ENCODE data around the gene NOL12. TPM values are rescaled to one million over a fixed set of nuclear protein-coding genes. Genes with fewer than 3 reads are reported as not detected.

The NOL12 gene
- total RNA-seq, 6 donors from 2014 or later: 23.5 to 89.1 (median 26.7) TPM

- WGBS, 2 donors: 16 to 20% methylated on average over 6 of the region's 6 CpGs
- Histone ChIP-seq H3K36me3 (peaks cover 0 to 14% (median 8%) of the 10 kb centered on the region in 4 donors), H3K27me3 (no peaks in the 10 kb centered on the region), H3K4me1 (peaks cover 30 to 44% (median 33%) of the 10 kb centered on the region in 4 donors), H3K4me3 (peak overlapping the region in 3 of 4 donors; percentile 74 to 93 (median 83)), H3K27ac (peak overlapping the region; percentile 55 to 79 (median 72)), H3K9me3 (no peaks in the 10 kb centered on the region)
- no peak for DNase-seq
- no peak for TF ChIP-seq POLR2AphosphoS5 (IDR thresholded peaks at IDR 0.05)
- no peak for TF ChIP-seq CTCF (IDR thresholded peaks at IDR 0.05)
- TF ChIP-seq EP300 (IDR thresholded peaks at IDR 0.05): no peak
- no peak for TF ChIP-seq POLR2A (IDR thresholded peaks at IDR 0.05)
- no peak for ATAC-seq (ENCODE audit: low FRiP score in 2 of 2)
Measured at GRCh38 chr22:37657590-37658132, 28.5 kb upstream of the NOL12 start.

GRCh38 chr22:37658133-37659065, 27.7 kb upstream of the NOL12 start, which contains the start of gene PDXP:
Gene PDXP, plus strand, starts transcription at chr22:37658723. Its CDS starts 60 bp downstream, at chr22:37658783.
- H3K27me3 ChIP-seq: no peaks in the 10 kb centered on the region
- peaks cover 30 to 44% (median 33%) of the 10 kb centered on the region in 4 donors for H3K4me1 ChIP-seq
- H3K9me3 ChIP-seq: no peaks in the 10 kb centered on the region
- H3K36me3 ChIP-seq: peaks cover 0 to 8% (median 5%) of the 10 kb centered on the region in 4 donors
- ATAC-seq (ENCODE audit: low FRiP score in 2 of 2) (peak; percentile 98 to 99), DNase-seq (peak; percentile 99 to 100)
- H3K27ac ChIP-seq: peak within 1 kb of the TSS; percentile 55 to 79 (median 72)
- peak within 1 kb of the TSS; percentile 41 to 93 (median 78) for H3K4me3 ChIP-seq
- 0 to 1% methylated on average over 20 to 57 of the region's 101 CpGs for whole genome bisulfite sequencing, 2 donors
- TF ChIP-seq POLR2AphosphoS5 (IDR thresholded peaks at IDR 0.05) (peak; percentile 47 to 55), CTCF (IDR thresholded peaks at IDR 0.05) (peak in 1 of 6 experiments; percentile 21), POLR2A (IDR thresholded peaks at IDR 0.05) (peak in 3 of 4 donors; percentile 41 to 81 (median 51)), EP300 (IDR thresholded peaks at IDR 0.05) (no peak)

GRCh38 chr22:37659066-37659896, 26.9 kb upstream of the NOL12 start:
- Histone ChIP-seq H3K4me1 (peaks cover 30 to 44% (median 33%) of the 10 kb centered on the region in 4 donors), H3K4me3 (peak overlapping the region; percentile 41 to 93 (median 78)), H3K27ac (peak overlapping the region in 1 of 4 donors; percentile 79), H3K36me3 (no peaks in the 10 kb centered on the region), H3K9me3 (no peaks in the 10 kb centered on the region), H3K27me3 (no peaks in the 10 kb centered on the region)
- DNase-seq (peak in 1 of 2 donors; percentile 92), ATAC-seq (ENCODE audit: low FRiP score in 2 of 2) (no peak)
- 6 to 23% methylated on average over 11 to 35 of the region's 68 CpGs for WGBS, 2 donors
- no peak for TF ChIP-seq EP300 (IDR thresholded peaks at IDR 0.05)

- TF ChIP-seq POLR2A (IDR thresholded peaks at IDR 0.05): no peak
- TF ChIP-seq POLR2AphosphoS5 (IDR thresholded peaks at IDR 0.05): no peak
- no peak for TF ChIP-seq CTCF (IDR thresholded peaks at IDR 0.05)
- TF ChIP-seq EP300 (IDR thresholded peaks at IDR 0.05): no peak
- H3K27ac ChIP-seq: peak overlapping the region in 1 of 4 donors; percentile 61
- 83 to 84% methylated on average over 14 of the region's 14 CpGs for WGBS, 2 donors
Measured at GRCh38 chr22:37659897-37660708, 26.0 kb upstream of the NOL12 start.

More at GRCh38 chr22:37659897-37660708, 26.0 kb upstream of the NOL12 start:
- Histone ChIP-seq H3K4me3 (peak overlapping the region in 2 of 4 donors; percentile 74 to 83), H3K4me1 (peaks cover 30 to 44% (median 33%) of the 10 kb centered on the region in 4 donors), H3K36me3 (no peaks in the 10 kb centered on the region), H3K9me3 (no peaks in the 10 kb centered on the region), H3K27me3 (no peaks in the 10 kb centered on the region)
- ATAC-seq (ENCODE audit: low FRiP score in 2 of 2) (no peak), DNase-seq (no peak)
